WTC11 (cell line): ENCODE measurements around the gene TNN. TPM values are rescaled to one million over a fixed set of nuclear protein-coding genes. Genes with fewer than 3 reads are reported as not detected.

Source experiments
- ATAC-seq: fragments of 200-7000 bp; cut with Tn5 transposase; 2 replicates; pipeline ENCODE4 v1.10.0; 2021; ENCODE audit warnings: mild to moderate bottlenecking, moderate library complexity
- CTCF ChIA-PET: fragments of 300-600 bp; sonication (Branson Sonifier 250); formaldehyde crosslinking; loops from one replicate; lab custom pipeline; 2021; ENCODE audit warnings: antibody characterized with exemption; lab: Charles Lee
- POLR2A ChIA-PET: fragments of 350-600 bp; sonication (Branson Sonifier 250); formaldehyde crosslinking; loops from one replicate; lab custom pipeline; 2021; ENCODE audit warnings: antibody characterized with exemption; lab: Charles Lee
- DNase-seq: peaks from one replicate; pipeline ENCODE4 v3.0.0; 2021; ENCODE audit warnings: low spot score
- H3K27ac Mint-ChIP-seq: 2 replicates; pipeline ENCODE4 v1.8.0; 2021; ENCODE audit warnings: mixed read lengths
- H3K27me3 Mint-ChIP-seq: 2 replicates; pipeline ENCODE4 v1.8.0; 2021; ENCODE audit warnings: low read depth, mild to moderate bottlenecking, moderate library complexity, mixed read lengths
- H3K36me3 Mint-ChIP-seq: 2 replicates; pipeline ENCODE4 v1.8.0; 2021; ENCODE audit warnings: mixed read lengths
- H3K4me1 Mint-ChIP-seq: 2 replicates; pipeline ENCODE4 v1.8.0; 2022; ENCODE audit warnings: mixed read lengths
- H3K4me3 Mint-ChIP-seq: 2 replicates; pipeline ENCODE4 v1.8.0; 2021; ENCODE audit warnings: mild to moderate bottlenecking, moderate library complexity, mixed read lengths
- H3K9me3 Mint-ChIP-seq: 2 replicates; pipeline ENCODE4 v1.8.0; 2021; ENCODE audit warnings: mixed read lengths
- ATF2 ChIP-seq: sonication (generic); formaldehyde crosslinking; IDR thresholded peaks from 2 replicates; pipeline ENCODE4 v1.8.1; 2022; ENCODE audit warnings: low read depth, missing genetic modification reagents, borderline replicate concordance
- ATF6 ChIP-seq: sonication (generic); formaldehyde crosslinking; IDR thresholded peaks from 2 replicates; pipeline ENCODE4 v1.8.1; 2023; ENCODE audit warnings: mild to moderate bottlenecking, missing genetic modification reagents
- CREM ChIP-seq: sonication (generic); formaldehyde crosslinking; IDR thresholded peaks from 2 replicates; pipeline ENCODE4 v1.8.1; 2022; ENCODE audit warnings: mild to moderate bottlenecking, missing genetic modification reagents, moderate library complexity
- FOXJ3 ChIP-seq: sonication (generic); formaldehyde crosslinking; IDR thresholded peaks from 2 replicates; pipeline ENCODE4 v1.9.0; 2021; ENCODE audit warnings: missing genetic modification reagents, mild to moderate bottlenecking, borderline replicate concordance
- FOXP4 ChIP-seq: sonication (generic); formaldehyde crosslinking; IDR thresholded peaks from 2 replicates; pipeline ENCODE4 v1.8.0; 2022; ENCODE audit warnings: mild to moderate bottlenecking, missing genetic modification reagents
- IRF2 ChIP-seq: sonication (generic); formaldehyde crosslinking; IDR thresholded peaks from 2 replicates; pipeline ENCODE4 v1.8.0; 2022; ENCODE audit warnings: low read depth, missing genetic modification reagents, borderline replicate concordance
- NFATC4 ChIP-seq: fragments of 250-450 bp; sonication (Bioruptor Pico); IDR thresholded peaks from 2 replicates; pipeline ENCODE4 v1.9.0; 2021; ENCODE audit warnings: mild to moderate bottlenecking
- NFE2L1 ChIP-seq: sonication (generic); formaldehyde crosslinking; IDR thresholded peaks from 2 replicates; pipeline ENCODE4 v1.8.1; 2023; ENCODE audit warnings: missing genetic modification reagents
- OVOL2 ChIP-seq: fragments of 250-450 bp; sonication (Bioruptor Pico); IDR thresholded peaks from 2 replicates; pipeline ENCODE4 v1.9.0; 2021; ENCODE audit warnings: mild to moderate bottlenecking, borderline replicate concordance
- STAT6 ChIP-seq: sonication (generic); formaldehyde crosslinking; conservative IDR thresholded peaks from 2 replicates; pipeline ENCODE4 v1.8.1; 2023; ENCODE audit warnings: mild to moderate bottlenecking, low read depth, missing genetic modification reagents, moderate library complexity
- TCF7 ChIP-seq: sonication (generic); formaldehyde crosslinking; IDR thresholded peaks from 2 replicates; pipeline ENCODE4 v1.8.0; 2022; ENCODE audit warnings: mild to moderate bottlenecking, low read depth, missing genetic modification reagents, moderate library complexity
- USF1 ChIP-seq: sonication (generic); formaldehyde crosslinking; IDR thresholded peaks from 2 replicates; pipeline ENCODE4 v1.8.0; 2022; ENCODE audit warnings: mild to moderate bottlenecking, missing genetic modification reagents
- USF2 ChIP-seq: sonication (generic); formaldehyde crosslinking; IDR thresholded peaks from 2 replicates; pipeline ENCODE4 v1.8.1; 2023; ENCODE audit warnings: mild to moderate bottlenecking, missing genetic modification reagents, moderate library complexity
- ZMAT4 ChIP-seq: fragments of 250-450 bp; sonication (Bioruptor Pico); IDR thresholded peaks from 2 replicates; pipeline ENCODE4 v1.9.0; 2021; ENCODE audit warnings: mild to moderate bottlenecking
- ZNF219 ChIP-seq: sonication (generic); formaldehyde crosslinking; IDR thresholded peaks from 2 replicates; pipeline ENCODE4 v1.8.0; 2023; ENCODE audit warnings: missing genetic modification reagents, mild to moderate bottlenecking, borderline replicate concordance
- ZNF423 ChIP-seq: fragments of 250-450 bp; sonication (Bioruptor Pico); IDR thresholded peaks from 2 replicates; pipeline ENCODE4 v2.1.2; 2022; ENCODE audit warnings: mild to moderate bottlenecking, moderate library complexity
- total RNA-seq: library from RNA; stranded (reverse); gene quantifications from 3 replicates; pipeline ENCODE4 v1.2.3, GENCODE V29; 2021
- TF ChIP-seq, protein P1 (sequence below): sonication (generic); formaldehyde crosslinking; IDR thresholded peaks from 2 replicates; pipeline ENCODE4 v1.8.1; 2022; ENCODE audit warnings: low read depth, mild to moderate bottlenecking, moderate library complexity, missing genetic modification reagents, borderline replicate concordance

Gene TNN
- total RNA-seq, 1 experiment from 2014 or later = 0.44 TPM

DNA sequence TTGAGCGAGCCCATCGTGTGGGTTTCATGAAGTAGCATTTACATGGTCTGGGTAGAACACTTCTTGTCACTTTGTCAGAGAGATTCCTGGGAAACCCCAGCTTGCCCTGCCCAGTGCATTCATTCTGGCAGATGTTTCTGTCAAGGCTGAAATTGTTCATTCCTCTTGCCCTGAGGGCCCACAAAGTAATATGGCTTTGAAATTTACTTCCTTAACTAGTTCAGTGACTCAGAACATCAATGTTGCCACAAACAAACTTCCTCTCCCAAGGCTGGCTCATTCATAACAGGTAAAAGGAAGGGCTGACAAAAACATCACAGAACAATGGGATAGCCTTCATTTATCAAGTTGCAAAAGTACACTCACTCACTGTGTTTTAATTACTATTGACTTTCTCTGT, 129.9 kb downstream of the TNN start:
- POLR2A ChIA-PET = no interaction called here
- Mint-ChIP-seq H3K4me1 (no peaks in the 10 kb centered on the region), H3K27me3 (peaks cover 21% of the 10 kb centered on the region), H3K9me3 (no peaks in the 10 kb centered on the region), H3K27ac (no peak overlapping the region), H3K36me3 (no peaks in the 10 kb centered on the region), H3K4me3 (no peak overlapping the region)
- DNase-seq = no peak
- CTCF ChIA-PET = no interaction called here
- TF ChIP-seq STAT6 (no peak), USF2 (CRISPR knock-in tag) (no peak), IRF2 (CRISPR knock-in tag) (no peak), ATF6 (CRISPR knock-in tag) (no peak), ZMAT4 (CRISPR knock-in tag) (no peak), CREM (CRISPR knock-in tag) (no peak), NFATC4 (CRISPR knock-in tag) (no peak), USF1 (no peak), TCF7 (no peak), ATF2 (CRISPR knock-in tag) (no peak), NFE2L1 (no peak), FOXP4 (CRISPR knock-in tag) (no peak), ZNF423 (no peak), FOXJ3 (CRISPR knock-in tag) (no peak), OVOL2 (CRISPR knock-in tag) (no peak), ZNF219 (CRISPR knock-in tag) (no peak)
- TF ChIP-seq, protein P1, sequence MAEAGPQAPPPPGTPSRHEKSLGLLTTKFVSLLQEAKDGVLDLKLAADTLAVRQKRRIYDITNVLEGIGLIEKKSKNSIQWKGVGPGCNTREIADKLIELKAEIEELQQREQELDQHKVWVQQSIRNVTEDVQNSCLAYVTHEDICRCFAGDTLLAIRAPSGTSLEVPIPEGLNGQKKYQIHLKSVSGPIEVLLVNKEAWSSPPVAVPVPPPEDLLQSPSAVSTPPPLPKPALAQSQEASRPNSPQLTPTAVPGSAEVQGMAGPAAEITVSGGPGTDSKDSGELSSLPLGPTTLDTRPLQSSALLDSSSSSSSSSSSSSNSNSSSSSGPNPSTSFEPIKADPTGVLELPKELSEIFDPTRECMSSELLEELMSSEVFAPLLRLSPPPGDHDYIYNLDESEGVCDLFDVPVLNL (CRISPR knock-in tag) = no peak
- ATAC-seq = no peak

Other genes starting within 250 kb of the TNN start
- 167 to 211 TPM (median 185 TPM) in 3 replicates for gene CACYBP, start 67.9 kb upstream of the TNN start, total RNA-seq
- 30.4 to 33.1 TPM (median 32.1 TPM) in 3 replicates for gene MRPS14, start 44.4 kb upstream of the TNN start, total RNA-seq
- 8.8 to 15.0 TPM (median 11.9 TPM) in 3 replicates for gene KIAA0040, start 124.9 kb downstream of the TNN start, total RNA-seq